CD14-positive monocyte (primary cell): ENCODE data around the gene SCN9A. TPM values are rescaled to one million over a fixed set of nuclear protein-coding genes. Genes with fewer than 3 reads are reported as not detected.

Experiments used
- DNase-seq, 3 donors: peaks; one replicate each; pipeline ENCODE4 v3.0.0-alpha.2; 2011 to 2022
- H2AFZ ChIP-seq: 2 replicates; pipeline ENCODE4 v1.6.0; 2012; ENCODE audit warnings: mild to moderate bottlenecking, low read depth, low read length, inconsistent platforms; ENCODE audit not compliant: insufficient read depth, poor library complexity, severe bottlenecking
- H3K27ac ChIP-seq, 2 donors: 1 replicate in 1 of 2; 2 replicates in 1 of 2; pipeline ENCODE4 v1.5.1; 2012 to 2013; ENCODE audit warnings: low read length in 2 of 2, control low read depth in 1 of 2, inconsistent platforms in 1 of 2, low read depth in 1 of 2, mild to moderate bottlenecking in 1 of 2
- H3K27me3 ChIP-seq, 2 donors: one replicate each; pipeline versions ENCODE4 v1.6.0 to v1.6.1; 2011 to 2013; ENCODE audit warnings: low read length in 2 of 2; ENCODE audit not compliant: control insufficient read depth in 2 of 2, insufficient read depth in 2 of 2
- H3K36me3 ChIP-seq, 2 donors: replicated peaks in 1 of 2; 1 replicate in 1 of 2; 2 replicates in 1 of 2; pipeline versions ENCODE4 v1.5.1 to v1.6.1; 2012 to 2013; ENCODE audit warnings: low read length in 2 of 2, control low read depth in 1 of 2, inconsistent platforms in 1 of 2, mild to moderate bottlenecking in 1 of 2; ENCODE audit not compliant: insufficient read depth in 2 of 2, control insufficient read depth in 1 of 2
- H3K4me1 ChIP-seq, 2 donors: 1 replicate in 1 of 2; 2 replicates in 1 of 2; pipeline versions ENCODE4 v1.5.1 to v1.6.1; 2012 to 2013; ENCODE audit warnings: low read length in 2 of 2, control low read depth in 1 of 2, inconsistent platforms in 1 of 2, mild to moderate bottlenecking in 1 of 2, moderate library complexity in 1 of 2; ENCODE audit not compliant: insufficient read depth in 2 of 2, control insufficient read depth in 1 of 2
- H3K4me2 ChIP-seq: replicated peaks from 2 replicates; pipeline ENCODE3; 2012; ENCODE audit warnings: low read length, moderate library complexity, mild to moderate bottlenecking; ENCODE audit not compliant: poor library complexity, severe bottlenecking; ENCODE audit errors: extremely low read depth
- H3K4me3 ChIP-seq, 3 experiments: fragments of 200-600 bp in 1 of 3; sonication (generic) in 1 of 3; replicated peaks in 1 of 3; 1 replicate in 2 of 3; 2 replicates in 1 of 3; pipeline ENCODE4 v1.5.1; 2011 to 2013; ENCODE audit warnings: low read length in 3 of 3, mild to moderate bottlenecking in 3 of 3, control low read depth in 2 of 3, low read depth in 2 of 3, inconsistent platforms in 1 of 3, moderate library complexity in 1 of 3
- H3K79me2 ChIP-seq: 2 replicates; pipeline ENCODE4 v1.6.0; 2012; ENCODE audit warnings: mild to moderate bottlenecking, control low read depth, inconsistent platforms, low read length, moderate library complexity; ENCODE audit not compliant: insufficient read depth
- H3K9ac ChIP-seq: 2 replicates; pipeline ENCODE4 v1.6.0; 2017; ENCODE audit warnings: low read length, mild to moderate bottlenecking; ENCODE audit not compliant: insufficient read depth, poor library complexity, severe bottlenecking
- H3K9me3 ChIP-seq, 2 donors: replicated peaks in 1 of 2; 1 replicate in 1 of 2; 2 replicates in 1 of 2; pipeline versions ENCODE4 v1.5.1 to v1.6.1; 2012 to 2013; ENCODE audit warnings: low read length in 2 of 2, control low read depth in 1 of 2; ENCODE audit not compliant: control insufficient read depth in 1 of 2, insufficient read depth in 1 of 2
- H4K20me1 ChIP-seq: 2 replicates; pipeline ENCODE4 v1.6.0; 2012; ENCODE audit warnings: mild to moderate bottlenecking, low read length, control low read depth, moderate library complexity; ENCODE audit not compliant: insufficient read depth
- H3K27ac Mint-ChIP-seq, 7 donors: one replicate each; pipeline ENCODE4 v1.8.0; 2020; ENCODE audit warnings: mild to moderate bottlenecking in 7 of 7, mixed read lengths in 7 of 7, moderate library complexity in 6 of 7, inconsistent platforms in 2 of 7
- H3K27me3 Mint-ChIP-seq, 3 donors: one replicate each; pipeline ENCODE4 v1.8.0; 2021 to 2022; ENCODE audit warnings: low read depth in 3 of 3, mild to moderate bottlenecking in 3 of 3, mixed read lengths in 3 of 3, moderate library complexity in 3 of 3, inconsistent platforms in 1 of 3
- H3K36me3 Mint-ChIP-seq, 2 donors: one replicate each; pipeline ENCODE4 v1.8.0; 2020; ENCODE audit warnings: mixed read lengths in 2 of 2, inconsistent platforms in 1 of 2, mild to moderate bottlenecking in 1 of 2
- H3K4me1 Mint-ChIP-seq: one replicate; pipeline ENCODE4 v1.8.0; 2020; ENCODE audit warnings: mild to moderate bottlenecking, mixed read lengths
- H3K4me3 Mint-ChIP-seq, 2 donors: one replicate each; pipeline ENCODE4 v1.8.0; 2020; ENCODE audit warnings: mild to moderate bottlenecking in 2 of 2, mixed read lengths in 2 of 2, moderate library complexity in 1 of 2
- H3K9me3 Mint-ChIP-seq, 7 donors: one replicate each; pipeline ENCODE4 v1.8.0; 2020 to 2022; ENCODE audit warnings: mixed read lengths in 7 of 7, mild to moderate bottlenecking in 6 of 7, moderate library complexity in 6 of 7, inconsistent platforms in 2 of 7
- intact Hi-C, 2 donors: fragments of 100-400 bp; cut with micrococcal nuclease; formaldehyde crosslinking; loops; one replicate each; pipeline versions ENCODE4 v1.15.0 to v1.15.1; 2023
- polyA plus RNA-seq, 3 donors: library from polyadenylated mRNA; depleted of rRNA in 1 of 3; unstranded in 2 of 3; stranded (reverse) in 1 of 3; fragments of 300-500 nt in 2 of 3; fragments of >200 nt in 1 of 3; fragmentation: Illumina TruSeq in 2 of 3; gene quantifications; 1 replicate in 2 of 3; 2 replicates in 1 of 3; pipeline ENCODE4 v1.2.3, GENCODE V29; 2012 to 2021
- TF ChIP-seq, protein P1 (sequence below): fragments of 200-600 bp; IDR thresholded peaks from one replicate; pipeline ENCODE4 v1.8.0; 2022; ENCODE audit warnings: antibody characterized with exemption, mild to moderate bottlenecking

Gene SCN9A
- polyA plus RNA-seq, 3 donors = 0.24 to 0.67 (median 0.26) TPM

DNA sequence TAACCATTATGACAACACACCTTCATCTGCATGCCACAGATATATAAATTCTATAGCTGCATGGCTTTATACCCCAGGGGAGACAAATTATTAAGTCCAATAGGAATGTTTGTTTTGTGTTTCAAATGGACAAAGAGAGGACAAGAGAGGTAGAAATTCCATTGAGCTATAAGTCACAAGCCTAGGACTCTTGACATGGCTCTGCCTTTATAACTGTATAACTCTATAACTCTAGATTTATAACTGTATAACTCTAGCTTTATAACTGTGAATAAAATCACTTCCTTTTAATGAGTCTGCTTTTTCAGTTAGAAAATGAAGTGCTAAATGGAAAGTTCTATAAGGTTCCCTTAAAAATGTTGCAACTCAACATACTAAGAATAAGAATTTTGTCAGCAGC, 106.4 kb downstream of the SCN9A start:
- TF ChIP-seq, protein P1, sequence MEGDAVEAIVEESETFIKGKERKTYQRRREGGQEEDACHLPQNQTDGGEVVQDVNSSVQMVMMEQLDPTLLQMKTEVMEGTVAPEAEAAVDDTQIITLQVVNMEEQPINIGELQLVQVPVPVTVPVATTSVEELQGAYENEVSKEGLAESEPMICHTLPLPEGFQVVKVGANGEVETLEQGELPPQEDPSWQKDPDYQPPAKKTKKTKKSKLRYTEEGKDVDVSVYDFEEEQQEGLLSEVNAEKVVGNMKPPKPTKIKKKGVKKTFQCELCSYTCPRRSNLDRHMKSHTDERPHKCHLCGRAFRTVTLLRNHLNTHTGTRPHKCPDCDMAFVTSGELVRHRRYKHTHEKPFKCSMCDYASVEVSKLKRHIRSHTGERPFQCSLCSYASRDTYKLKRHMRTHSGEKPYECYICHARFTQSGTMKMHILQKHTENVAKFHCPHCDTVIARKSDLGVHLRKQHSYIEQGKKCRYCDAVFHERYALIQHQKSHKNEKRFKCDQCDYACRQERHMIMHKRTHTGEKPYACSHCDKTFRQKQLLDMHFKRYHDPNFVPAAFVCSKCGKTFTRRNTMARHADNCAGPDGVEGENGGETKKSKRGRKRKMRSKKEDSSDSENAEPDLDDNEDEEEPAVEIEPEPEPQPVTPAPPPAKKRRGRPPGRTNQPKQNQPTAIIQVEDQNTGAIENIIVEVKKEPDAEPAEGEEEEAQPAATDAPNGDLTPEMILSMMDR = no peak
- Histone ChIP-seq H3K4me2 (no peak overlapping the region), H3K4me3 (no peak overlapping the region), H3K27me3 (no peaks in the 10 kb centered on the region), H3K4me1 (no peaks in the 10 kb centered on the region), H3K36me3 (no peaks in the 10 kb centered on the region), H2AFZ (no peak overlapping the region), H3K9me3 (no peaks in the 10 kb centered on the region), H3K27ac (no peak overlapping the region), H4K20me1 (no peaks in the 10 kb centered on the region), H3K9ac (no peak overlapping the region), H3K79me2 (no peaks in the 10 kb centered on the region)
- peaks cover 0 to 2% of the 10 kb centered on the region in 2 donors for H3K36me3 Mint-ChIP-seq
- H3K9me3 Mint-ChIP-seq = peaks cover 0 to 2% (median 0%) of the 10 kb centered on the region in 7 donors
- H3K27me3 Mint-ChIP-seq = peaks cover 0 to 1% (median 0%) of the 10 kb centered on the region in 3 donors
- intact Hi-C loops = no loop called here
- DNase-seq = no peak
- no peaks in the 10 kb centered on the region for H3K4me1 Mint-ChIP-seq
- H3K27ac Mint-ChIP-seq = no peak overlapping the region
- no peak overlapping the region for H3K4me3 Mint-ChIP-seq

DNA sequence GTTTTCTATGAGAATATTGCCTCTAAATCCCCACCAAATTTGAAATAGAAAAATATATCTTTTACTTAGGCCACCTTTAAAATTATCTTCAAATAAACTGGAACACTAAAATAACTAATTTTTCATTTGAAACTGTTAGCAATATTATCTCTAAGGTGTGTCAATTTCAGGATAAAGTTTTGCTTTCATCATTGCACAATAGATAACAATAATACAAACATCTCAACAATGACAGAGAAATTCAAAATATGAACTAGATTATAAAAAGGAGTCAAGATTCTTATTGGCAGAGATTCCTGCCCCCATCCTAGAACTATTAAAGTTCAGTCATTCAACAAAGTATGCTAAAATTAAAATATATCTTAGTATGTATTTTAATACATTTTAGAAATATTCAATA, 117.9 kb downstream of the SCN9A start:
- H3K27me3 ChIP-seq = no peaks in the 10 kb centered on the region
- intact Hi-C loops = no loop called here

More for the DNA sequence above, 117.9 kb downstream of the SCN9A start:
- Histone ChIP-seq H3K4me3 (no peak overlapping the region), H2AFZ (no peak overlapping the region), H3K4me2 (no peak overlapping the region), H3K36me3 (no peaks in the 10 kb centered on the region), H3K79me2 (no peaks in the 10 kb centered on the region), H3K9me3 (no peaks in the 10 kb centered on the region), H3K27ac (no peak overlapping the region), H3K9ac (no peak overlapping the region), H3K4me1 (no peaks in the 10 kb centered on the region), H4K20me1 (no peaks in the 10 kb centered on the region)
- no peaks in the 10 kb centered on the region for H3K27me3 Mint-ChIP-seq
- H3K27ac Mint-ChIP-seq = no peak overlapping the region
- no peaks in the 10 kb centered on the region for H3K4me1 Mint-ChIP-seq
- no peaks in the 10 kb centered on the region for H3K9me3 Mint-ChIP-seq
- no peak overlapping the region for H3K4me3 Mint-ChIP-seq
- TF ChIP-seq, protein P1 = no peak
- H3K36me3 Mint-ChIP-seq = no peaks in the 10 kb centered on the region
- no peak for DNase-seq
